HL-60/S4 treated with retinoic acid at 250 ng/mL for 4 days and 3 days (cell line): ENCODE results near the gene CENPX.

Experiments used
- in situ Hi-C: fragments of 300-500 bp; cut with MboI; formaldehyde crosslinking; loops from 2 replicates; pipeline ENCODE4 v1.7.0; 2022; ENCODE audit warnings: low sequenced_read_pairs

Gene CENPX

DNA sequence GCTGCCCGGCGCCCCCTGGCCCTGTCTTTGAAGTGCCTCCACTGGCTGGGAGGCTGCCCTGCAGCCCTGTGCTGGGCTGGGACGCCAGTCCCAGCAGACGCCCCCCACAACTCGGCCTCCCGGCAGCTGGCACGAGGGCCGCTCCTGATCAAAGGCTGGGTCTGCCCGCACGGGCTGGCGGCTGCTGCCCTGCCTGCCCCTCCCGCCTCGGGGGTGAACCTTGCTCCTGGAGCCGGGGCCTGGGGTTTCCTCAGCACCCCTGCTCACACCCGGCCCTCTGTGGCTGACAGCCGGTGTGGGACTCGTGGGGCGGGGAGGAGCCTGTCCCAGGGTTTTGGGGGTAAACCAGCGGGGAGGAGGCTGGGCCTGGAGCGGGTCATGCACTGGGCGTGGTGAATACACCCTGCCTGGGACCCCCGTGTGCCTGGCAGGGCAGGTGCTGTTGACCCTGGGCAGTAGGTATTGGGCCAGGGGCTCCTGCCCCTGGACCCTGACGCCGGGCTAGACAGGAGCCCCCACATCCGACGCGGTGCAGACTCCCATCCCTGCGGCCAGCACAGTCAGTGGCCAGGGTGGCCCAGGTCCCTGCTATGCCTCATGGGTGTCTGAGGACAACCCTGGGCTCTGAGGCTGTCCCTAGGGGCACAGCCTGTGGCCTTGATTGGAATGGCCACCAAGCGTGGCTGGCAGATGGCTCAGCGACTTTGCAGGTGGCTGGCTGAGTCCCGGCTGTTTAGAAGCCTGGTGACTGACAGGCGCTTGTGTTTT, 21.7 kb downstream of the CENPX start:
- in situ Hi-C loops, result no loop called here

DNA sequence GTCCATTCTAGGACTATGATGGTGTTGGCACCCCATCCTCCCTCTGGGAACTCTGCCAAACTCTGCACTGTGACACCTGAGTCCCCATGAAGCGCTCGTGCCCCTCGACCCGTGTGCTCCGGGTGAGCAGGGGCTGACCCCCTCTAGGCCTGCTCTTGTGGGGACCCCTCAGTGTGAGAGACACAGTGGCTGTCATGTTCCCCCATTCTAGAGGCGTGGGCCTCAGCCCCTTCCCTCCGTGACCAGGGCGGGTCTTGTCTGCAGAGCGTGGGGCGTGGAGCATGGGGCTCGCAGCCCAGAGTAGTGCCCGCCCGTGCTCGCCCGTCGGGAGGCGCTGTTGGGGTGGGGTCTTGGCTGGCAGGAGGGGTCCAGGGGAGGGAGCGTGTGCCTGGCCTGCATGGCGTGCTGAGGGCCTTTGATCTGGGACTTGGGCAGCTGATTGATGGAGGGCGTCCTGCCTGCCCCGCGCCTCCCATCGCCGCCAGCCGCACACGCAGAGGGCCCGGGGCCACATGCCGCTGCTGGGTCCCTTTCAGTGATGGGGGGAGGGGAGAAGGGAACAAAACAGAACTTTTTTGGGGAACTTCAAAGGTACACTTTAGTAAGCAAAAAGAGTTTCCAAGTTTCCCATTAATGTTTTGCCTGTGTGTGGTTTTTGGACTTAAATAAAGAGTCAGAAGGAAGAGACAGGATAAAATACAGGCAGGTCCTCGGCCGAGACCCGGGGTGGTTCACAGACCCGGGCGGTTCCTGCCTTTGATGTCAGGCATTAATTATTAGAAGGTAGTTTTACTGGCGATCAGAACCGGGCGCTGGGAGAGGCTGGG, 22.5 kb downstream of the CENPX start:
- in situ Hi-C loops, result no loop called here

DNA sequence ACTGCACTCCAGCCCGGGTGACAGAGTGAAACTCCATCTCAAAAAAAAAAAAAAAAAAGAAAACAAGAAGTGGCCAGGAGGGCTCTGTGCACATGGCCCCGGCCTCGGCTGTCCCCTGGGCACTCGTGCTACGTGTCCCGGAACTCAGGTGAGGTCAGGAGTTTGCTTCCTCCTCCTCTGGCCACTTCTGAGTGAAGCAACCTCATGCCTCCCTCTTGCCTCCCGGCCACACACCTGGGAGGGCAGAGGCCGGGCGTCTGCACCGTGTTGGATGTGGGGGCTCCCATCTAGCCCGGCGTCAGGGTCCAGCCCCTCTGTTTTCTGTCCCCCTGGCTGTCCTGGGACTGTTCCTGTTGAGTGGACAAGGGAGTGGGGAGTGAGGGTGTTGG, 23.1 kb downstream of the CENPX start:
- in situ Hi-C loops, result no loop called here

DNA sequence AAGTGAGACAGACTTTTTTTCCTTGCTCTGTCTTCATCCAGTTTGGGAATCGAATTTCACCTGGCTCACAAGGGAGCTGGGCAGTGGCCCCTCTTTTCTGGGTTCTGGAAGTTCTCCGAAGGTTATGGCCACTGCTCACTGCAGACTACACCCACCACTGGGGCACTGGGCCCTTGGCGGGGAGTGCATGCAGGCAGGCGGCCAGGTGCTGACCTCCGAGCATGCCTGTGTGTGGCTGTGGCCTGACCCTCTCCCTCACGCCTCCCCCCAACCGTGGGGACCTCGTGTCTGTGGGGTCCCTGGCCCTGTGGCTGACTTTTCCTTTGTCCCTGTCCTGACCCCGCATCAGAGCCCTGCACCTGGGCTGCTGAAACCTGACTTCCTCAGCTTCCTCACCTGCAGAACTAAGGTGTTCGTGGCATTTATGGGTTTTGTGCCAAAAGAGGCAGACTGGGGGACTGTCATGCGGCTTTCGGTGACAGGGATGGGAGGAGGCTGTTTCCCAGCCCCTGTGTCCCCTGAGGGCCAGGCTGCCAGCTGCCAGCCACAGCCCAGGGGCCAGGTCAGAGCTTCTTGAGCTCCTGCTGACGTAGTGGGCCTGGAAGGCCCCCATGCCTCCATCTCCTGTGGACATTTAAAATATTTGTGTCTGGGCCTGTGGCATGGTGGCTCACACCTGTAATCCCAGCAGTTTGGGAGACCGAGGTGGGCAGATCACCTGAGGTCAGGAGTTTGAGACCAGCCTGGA, 23.8 kb downstream of the CENPX start:
- in situ Hi-C loops, result no loop called here

DNA sequence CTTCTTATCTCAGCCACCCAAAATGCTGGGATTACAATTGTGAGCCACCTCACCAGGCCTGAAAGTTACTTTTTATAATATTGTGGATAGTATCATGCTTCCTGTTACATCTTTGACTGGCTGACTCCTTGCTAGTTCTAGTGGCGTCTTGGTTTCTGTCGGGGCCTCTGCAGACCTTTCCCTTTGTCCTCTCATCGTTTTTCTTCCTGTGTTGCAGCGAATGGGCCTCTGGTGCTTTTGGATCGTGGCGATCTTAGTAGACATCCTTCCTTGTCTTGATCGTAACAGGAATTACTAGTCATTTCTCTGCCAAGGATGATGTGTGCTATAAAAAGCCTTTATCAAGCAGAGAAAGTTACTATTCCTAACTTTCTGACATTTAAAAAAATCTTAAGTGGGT, 24.5 kb downstream of the CENPX start:
- in situ Hi-C loops, result no loop called here

DNA sequence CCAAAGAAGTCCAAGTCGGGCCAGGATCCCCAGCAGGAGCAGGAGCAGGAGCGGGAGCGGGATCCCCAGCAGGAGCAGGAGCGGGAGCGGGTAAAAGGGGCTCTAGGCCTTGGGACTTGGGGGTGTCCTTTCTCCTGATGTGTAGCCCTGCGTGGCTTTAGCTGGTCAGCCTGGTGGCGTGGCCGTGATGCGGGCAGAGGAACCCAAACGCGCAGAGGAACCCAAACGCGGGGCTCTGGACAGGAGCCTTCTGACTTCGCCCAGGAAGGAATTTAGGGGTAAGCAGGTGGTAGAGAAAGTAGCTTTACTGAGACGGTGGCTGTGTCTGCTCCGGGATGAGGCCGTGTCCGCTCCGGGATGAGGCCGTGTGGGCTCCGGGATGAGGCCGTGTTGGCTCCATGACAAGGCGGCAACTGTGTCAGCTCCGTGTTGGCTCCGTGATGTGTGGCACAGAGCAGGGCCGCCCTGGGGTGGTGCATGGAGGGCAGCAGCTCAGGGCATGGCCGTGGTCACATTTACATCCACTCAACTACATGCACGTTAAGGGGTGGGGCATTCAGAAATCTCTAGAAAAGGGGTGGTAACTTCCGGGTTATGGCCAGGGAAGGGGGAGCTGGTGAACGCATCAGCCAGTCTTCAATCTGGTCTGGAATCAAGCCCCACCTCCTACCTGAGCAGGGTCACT, 25.8 kb downstream of the CENPX start:
- in situ Hi-C loops, result no loop called here

DNA sequence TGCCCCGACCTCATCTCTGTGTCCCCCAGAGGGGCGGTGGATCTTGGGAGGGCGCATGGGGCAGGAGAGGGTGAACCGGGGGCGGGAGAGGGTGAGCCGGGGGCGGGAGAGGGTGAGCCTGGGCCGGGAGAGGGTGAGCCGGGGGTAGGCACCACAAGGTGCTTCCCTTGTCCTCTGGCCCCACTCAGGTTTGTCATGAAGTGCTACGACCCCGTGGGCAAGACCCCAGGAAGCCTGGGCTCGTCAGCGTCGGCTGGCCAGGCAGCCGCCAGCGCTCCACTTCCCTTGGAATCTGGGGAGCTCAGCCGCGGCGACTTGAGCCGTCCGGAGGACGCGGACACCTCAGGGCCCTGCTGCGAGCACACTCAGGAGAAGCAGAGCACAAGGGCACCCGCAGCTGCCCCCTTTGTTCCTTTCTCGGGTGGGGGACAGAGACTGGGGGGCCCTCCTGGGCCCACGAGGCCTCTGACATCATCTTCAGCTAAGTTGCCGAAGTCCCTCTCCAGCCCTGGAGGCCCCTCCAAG, 26.4 kb downstream of the CENPX start:
- in situ Hi-C loops, result no loop called here

DNA sequence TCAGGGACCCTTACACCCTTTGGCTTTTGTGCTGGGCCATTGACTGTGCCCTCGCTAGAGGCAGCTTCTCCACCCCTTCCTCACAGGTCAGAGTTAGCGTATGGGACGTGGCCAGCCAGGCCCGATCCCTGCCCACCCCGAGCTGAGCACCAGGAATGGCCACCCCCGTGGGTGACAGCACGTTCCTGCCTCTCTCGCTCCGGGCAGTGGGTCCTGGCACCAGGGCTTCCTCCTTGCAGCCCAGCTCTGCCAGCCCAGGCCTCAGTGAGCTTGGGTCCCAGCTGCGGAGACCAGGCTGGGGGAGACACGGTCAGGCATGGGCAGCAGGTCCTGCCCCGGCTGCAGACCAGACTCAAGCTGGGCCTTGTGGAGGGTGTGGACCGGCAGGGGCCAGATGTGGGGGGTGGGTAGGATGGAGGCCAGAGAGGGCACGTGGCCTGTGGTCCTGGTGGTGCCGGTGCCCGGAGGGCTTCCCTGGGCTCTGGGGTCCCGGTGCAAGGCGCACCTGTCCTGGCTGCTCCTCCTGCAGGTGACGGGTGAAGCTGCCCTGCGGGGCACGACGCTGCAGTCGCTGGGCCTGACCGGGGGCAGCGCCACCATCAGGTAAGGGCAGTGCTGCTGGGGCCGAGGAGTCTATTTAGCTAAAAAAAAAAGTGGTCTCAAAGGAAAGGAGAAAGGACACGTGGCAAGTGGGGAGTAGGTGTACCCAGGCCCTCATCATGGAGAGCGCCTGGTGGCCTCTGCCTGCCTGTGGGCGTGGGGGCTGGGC, 27.0 kb downstream of the CENPX start:
- in situ Hi-C loops, result no loop called here

DNA sequence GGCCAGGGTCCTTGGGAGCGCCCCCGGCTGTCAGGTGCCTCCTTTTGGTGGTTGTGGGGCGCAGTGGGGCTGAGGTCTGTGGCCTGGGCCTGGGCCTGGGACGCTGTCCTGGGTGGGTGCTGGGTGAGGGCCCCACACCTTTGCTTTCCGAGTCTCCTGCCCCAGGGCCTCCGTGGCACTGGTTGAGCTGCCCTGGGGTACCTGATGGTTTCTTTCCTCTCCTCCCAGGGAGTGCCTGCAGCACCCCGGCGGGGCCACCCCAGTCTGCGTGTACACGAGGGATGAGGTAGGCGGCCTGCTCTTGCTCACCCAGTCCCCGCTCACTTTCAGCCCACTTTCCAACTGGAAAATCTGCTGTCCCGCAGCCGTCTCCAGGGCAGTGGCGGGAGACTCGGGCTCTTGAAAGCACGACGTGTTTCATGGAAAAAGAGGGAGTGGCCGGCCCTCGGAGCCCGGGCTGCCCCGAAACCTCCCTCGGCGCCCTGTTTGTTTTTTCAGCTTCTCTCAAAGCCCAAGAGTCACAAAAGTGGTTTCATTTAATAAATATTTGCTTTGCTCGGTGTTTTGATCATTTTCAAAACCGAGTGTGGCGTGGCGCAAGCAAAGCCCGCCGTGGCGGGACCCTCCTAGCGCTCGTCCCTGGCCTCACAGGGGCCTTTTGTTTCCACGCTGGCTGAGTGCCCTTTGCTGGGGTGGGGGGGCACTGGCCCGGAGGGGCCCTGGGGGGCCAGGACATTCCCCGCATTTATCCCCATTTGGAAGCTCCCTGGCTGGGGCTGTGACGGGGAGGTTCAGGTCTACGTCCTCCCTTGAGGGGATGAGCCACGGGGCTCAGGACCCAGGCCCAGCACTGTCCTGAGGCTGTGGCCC, 27.9 kb downstream of the CENPX start:
- in situ Hi-C loops, result no loop called here

DNA sequence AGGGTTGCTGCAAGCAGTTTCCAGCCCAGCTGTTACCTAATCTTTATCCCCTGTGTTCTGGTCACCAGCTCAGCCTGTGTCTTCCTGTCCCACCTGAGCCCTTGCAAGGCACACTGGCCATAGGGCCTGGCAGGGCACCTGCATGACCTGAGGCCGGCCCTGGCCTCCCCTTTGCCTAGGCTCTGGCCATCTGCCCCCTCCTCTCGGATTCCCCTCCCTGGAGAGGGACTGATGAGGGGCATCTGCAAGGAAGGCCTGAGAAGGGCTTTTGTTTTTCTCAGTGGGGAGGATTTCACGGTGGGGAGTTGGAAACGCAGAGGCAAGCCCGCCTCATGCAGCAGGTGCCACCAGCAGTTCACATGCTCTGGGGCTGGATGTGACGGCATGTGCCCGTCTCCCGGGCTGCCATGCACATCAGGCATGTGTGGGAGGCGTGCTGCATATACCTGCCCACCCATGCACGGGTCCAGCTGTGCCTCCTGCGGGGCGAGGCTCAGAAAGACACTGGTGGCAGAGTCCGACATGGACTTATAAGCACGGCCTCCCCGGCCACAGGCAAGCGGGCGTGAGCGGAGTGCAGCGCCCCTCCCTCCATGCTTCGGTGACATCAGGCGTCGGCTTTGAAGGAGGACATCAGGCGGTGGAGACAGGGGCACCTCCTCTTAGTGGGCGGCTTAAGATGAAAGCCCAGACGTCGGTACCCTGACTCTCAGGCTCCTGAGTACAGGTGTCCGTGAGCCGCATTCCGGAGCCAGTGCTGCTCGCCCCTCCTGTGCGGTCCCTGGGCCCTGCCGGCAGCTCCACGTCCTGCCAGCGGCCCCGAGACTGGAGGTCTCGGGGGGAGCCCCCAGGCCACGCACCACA, 28.7 kb downstream of the CENPX start:
- in situ Hi-C loops, result no loop called here

DNA sequence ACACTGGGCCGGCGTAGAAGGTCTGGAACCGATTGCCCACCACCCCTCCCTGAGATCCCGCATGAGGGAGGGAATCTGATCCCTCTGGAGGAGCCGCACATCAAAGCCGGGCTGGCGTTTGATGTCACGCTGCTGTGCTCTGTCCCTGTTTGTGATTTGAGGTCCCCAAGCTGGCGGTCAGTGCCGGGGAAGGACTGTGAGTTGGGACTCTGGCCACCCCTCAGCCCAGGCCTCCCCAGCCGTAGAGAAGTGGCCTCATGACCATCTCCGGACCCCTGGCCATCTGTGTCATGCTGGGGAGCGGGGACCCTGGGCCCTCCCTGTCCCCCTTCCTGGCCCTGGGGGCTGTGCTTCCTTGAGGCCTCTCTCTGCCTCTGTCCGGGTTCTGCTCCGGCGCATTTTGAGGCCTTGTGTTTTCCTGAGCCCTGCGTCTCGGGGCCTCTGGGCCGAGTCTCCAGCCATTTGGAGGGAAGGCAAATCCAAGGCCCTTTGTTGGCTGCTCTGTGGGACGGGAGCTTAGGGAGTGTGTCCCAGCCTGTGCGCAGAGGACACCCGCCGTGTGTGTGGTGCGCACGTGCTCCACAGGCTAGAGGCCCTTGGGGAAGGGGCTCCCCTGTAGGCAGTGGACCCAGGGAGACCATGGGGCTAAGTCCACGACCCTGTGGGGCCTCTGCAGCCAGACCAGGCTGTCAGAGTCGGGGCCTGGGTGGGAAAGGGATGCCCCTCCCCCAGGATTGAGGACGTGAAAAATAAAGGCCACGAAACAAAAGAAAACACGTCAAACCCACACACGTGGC, 30.2 kb downstream of the CENPX start:
- in situ Hi-C loops, result no loop called here

DNA sequence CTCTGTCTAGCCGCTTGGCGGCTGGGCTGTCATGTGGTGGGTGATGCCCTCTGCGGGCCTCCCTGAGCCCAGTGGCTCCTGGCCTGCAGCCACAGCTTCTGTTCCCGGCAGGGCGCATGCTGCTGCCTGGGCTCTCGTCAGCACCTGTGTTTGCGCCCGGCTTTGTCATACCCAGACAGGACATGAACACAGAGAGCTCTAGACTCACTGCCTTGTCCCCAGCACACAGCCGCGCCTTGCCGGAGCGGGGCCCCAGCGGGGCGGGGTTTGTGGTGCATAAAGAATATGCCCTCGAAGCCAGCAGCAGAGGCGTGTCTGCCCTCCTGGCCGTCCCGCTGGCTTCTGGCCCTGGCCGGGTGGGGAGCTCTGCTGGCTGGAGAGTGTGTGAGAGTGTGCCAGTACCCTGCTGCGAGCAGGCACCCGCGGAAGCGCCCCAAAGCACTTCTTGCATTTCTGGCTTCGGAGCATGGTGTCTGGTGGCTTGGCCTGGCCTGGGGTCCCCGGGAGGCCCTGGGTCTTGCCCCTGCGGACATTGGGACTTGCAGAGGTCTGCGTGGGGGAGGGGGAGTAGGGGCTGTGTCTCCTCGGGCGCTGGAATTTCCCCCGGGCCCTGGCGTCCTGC, 30.9 kb downstream of the CENPX start:
- in situ Hi-C loops, result no loop called here

DNA sequence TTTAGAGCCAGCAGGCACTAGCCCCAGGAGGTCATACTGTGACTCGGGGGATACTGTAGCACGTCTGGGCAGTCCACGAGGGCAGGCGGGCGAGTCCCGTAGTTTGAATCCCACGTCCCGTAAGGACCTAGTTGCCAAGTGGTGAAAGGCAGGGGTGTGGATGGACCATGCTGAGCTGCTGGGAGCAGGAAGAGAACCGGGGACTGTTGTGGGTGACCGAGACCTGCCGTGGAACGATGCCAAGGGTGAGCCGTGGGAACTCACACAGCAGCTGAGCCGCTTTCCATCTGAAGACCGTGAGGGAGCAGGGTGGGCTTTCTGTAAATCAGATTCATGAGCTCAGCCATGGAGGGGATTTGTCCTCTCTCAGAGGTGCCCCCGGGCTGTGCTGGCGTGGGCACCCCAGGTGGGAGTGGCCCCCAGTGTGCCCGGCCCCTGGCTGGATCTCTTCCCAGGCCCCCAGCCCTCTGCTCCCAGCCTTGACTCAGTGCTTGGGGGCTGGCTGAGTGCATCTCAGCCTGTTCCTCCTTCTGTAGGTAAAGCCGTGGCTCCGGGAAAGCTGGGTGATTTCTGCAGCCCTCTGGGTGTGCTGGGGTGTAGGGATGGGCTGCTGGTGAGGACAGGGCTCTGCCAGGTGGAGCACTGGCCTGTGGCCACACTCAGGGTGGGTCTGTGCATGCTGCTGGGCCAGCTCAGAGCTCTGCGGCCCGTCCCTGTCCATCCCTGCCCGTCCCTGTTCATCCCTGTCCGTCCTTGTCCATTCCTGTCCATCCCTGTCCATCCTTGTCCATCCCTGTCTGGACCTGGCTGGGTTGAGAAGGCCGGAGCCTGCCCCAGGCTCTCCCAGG, 31.6 kb downstream of the CENPX start:
- in situ Hi-C loops, result no loop called here

DNA sequence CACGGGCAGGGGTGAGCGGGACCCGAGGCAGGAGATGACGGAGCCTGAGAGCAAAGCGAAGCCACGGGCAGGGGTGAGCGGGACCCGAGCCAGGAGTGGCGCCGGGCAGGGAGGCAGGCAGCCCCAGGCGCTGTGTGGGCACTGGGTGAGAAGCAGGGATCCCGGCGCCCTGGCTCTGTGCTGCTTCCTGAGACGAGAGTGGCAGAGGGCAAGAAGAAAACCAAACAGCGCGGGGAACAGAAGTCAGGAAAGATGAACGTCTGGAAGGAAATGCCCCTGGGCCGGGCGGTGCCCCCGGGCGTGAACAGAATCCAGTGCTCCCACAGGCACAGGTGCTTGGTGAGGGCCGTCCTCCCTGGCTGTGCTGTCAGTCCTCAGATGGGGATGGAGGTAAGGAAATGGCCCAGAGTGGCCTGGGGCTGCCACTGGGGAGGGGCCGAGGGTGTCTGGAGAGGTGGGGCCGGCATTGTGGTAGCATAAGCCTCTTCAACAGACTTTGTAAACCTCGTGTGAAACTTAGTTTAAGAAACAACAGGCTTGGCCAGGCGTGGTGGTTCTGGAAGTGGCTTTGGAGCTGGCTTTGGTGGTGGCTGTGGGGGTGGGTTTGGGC, 35.4 kb downstream of the CENPX start:
- in situ Hi-C loops, result no loop called here

DNA sequence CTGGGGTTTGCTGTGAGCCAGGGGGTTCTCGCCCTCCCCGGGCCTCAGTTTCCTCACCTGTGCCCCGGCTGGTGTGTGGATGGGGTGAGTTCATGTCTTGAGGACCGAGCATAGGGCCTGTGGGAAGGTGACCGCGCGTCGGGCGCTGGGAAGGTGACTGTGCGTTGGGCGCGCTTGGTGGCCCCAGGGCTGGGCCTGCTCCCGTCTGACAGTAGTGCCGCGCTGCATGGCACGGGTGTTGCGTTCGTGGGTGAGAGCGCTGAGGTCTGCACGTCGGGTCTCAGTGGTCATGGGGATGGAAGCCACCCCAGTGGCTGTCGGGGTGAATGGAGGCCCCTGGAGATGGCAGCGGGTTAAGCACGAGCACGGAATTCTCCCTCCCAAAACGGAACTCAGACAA, 36.1 kb downstream of the CENPX start:
- in situ Hi-C loops, result no loop called here
